Caco-2 (cell line): ENCODE results near the gene XXYLT1. TPM values are rescaled to one million over a fixed set of nuclear protein-coding genes. Genes with fewer than 3 reads are reported as not detected.

ENCODE experiments used
- BruUV-seq: library from RNA; stranded (reverse); fragments of 400-500 nt; replicated peaks from 2 replicates; lab custom pipeline; 2021; lab: Mats Ljungman, UMichigan
- CTCF ChIA-PET: fragments of 300-600 bp; sonication (Branson Sonifier 250); formaldehyde crosslinking; loops from one replicate; lab custom pipeline; 2022; ENCODE audit warnings: antibody characterized with exemption; lab: Charles Lee
- POLR2A ChIA-PET: fragments of 300-600 bp; sonication (Branson Sonifier 250); formaldehyde crosslinking; loops from one replicate; lab custom pipeline; 2022; ENCODE audit warnings: antibody characterized with exemption; lab: Charles Lee
- DNase-seq, 2 experiments: peaks; one replicate each; pipeline versions ENCODE4 v3.0.0 to v3.0.0-alpha.2; 2020 to 2022
- H3K27me3 ChIP-seq: replicated peaks from 2 replicates; pipeline ENCODE4 v1.6.0; 2011; ENCODE audit warnings: low read length; ENCODE audit not compliant: control insufficient read depth, insufficient read depth
- H3K36me3 ChIP-seq: 2 replicates; pipeline ENCODE4 v1.5.1; 2011; ENCODE audit warnings: low read length; ENCODE audit not compliant: control insufficient read depth, insufficient read depth
- H3K4me1 ChIP-seq: fragments of 250-450 bp; sonication (Bioruptor Pico); 2 replicates; pipeline ENCODE4 v1.5.1; 2020; ENCODE audit warnings: mild to moderate bottlenecking
- H3K4me3 ChIP-seq: 2 replicates; pipeline ENCODE4 v1.5.1; 2011; ENCODE audit warnings: low read depth, mild to moderate bottlenecking, control low read depth, low read length
- H3K9me3 ChIP-seq: fragments of 250-450 bp; sonication (Bioruptor Pico); 2 replicates; pipeline ENCODE4 v1.5.1; 2020; ENCODE audit warnings: mild to moderate bottlenecking, moderate library complexity
- H3K27ac Mint-ChIP-seq: one replicate; pipeline ENCODE4 v1.8.0; 2022; ENCODE audit warnings: mixed read lengths; ENCODE audit not compliant: unreplicated experiment
- H3K27me3 Mint-ChIP-seq: one replicate; pipeline ENCODE4 v1.8.0; 2022; ENCODE audit warnings: mixed read lengths; ENCODE audit not compliant: insufficient read depth, unreplicated experiment
- H3K36me3 Mint-ChIP-seq: one replicate; pipeline ENCODE4 v1.8.0; 2022; ENCODE audit warnings: mild to moderate bottlenecking, mixed read lengths; ENCODE audit not compliant: insufficient read depth, unreplicated experiment
- H3K4me1 Mint-ChIP-seq: one replicate; pipeline ENCODE4 v1.8.0; 2022; ENCODE audit warnings: low read depth, mixed read lengths; ENCODE audit not compliant: unreplicated experiment
- H3K4me3 Mint-ChIP-seq: one replicate; pipeline ENCODE4 v1.8.0; 2022; ENCODE audit warnings: mild to moderate bottlenecking, moderate library complexity, mixed read lengths; ENCODE audit not compliant: unreplicated experiment
- H3K9me3 Mint-ChIP-seq: one replicate; pipeline ENCODE4 v1.8.0; 2022; ENCODE audit warnings: mixed read lengths; ENCODE audit not compliant: unreplicated experiment
- intact Hi-C: fragments of 100-400 bp; cut with micrococcal nuclease; formaldehyde crosslinking; loops from one replicate; pipeline ENCODE4 v1.10.0; 2022; ENCODE audit not compliant: unreplicated experiment
- total RNA-seq: library from RNA; stranded (reverse); gene quantifications from 2 replicates; pipeline ENCODE4 v1.2.3, GENCODE V29; 2022
- TF ChIP-seq, protein P1 (sequence below), 2 experiments: fragments of 200-600 bp in 1 of 2; IDR thresholded peaks; 1 replicate in 1 of 2; 2 replicates in 1 of 2; pipeline versions ENCODE4 v1.5.1 to v1.8.0; 2011 to 2022; ENCODE audit warnings: antibody characterized with exemption in 1 of 2, control low read depth in 1 of 2, inconsistent platforms in 1 of 2, low read depth in 1 of 2, low read length in 1 of 2, mild to moderate bottlenecking in 1 of 2, moderate library complexity in 1 of 2; ENCODE audit not compliant: insufficient read depth in 1 of 2, severe bottlenecking in 1 of 2, unreplicated experiment in 1 of 2

Gene XXYLT1
- total RNA-seq, 1 experiment from 2014 or later = 14.2 TPM

DNA sequence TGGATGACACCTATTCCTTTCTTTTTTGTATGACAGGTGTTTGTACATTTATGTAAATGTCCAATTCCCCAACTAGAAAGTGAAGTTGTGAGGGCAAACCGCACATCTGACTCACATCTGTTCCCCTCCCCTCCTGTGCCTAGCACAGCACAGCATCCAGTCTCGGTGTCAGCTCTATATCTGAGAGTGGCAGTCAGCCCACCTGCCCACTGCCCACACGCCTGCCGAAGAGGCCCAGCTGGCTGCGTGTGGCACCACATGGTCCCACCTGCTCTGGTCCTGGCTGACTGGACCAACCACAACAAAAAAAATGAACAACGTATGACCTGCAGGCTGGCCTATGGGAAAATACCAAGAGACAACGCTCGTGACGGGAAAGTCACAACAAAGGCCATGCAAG, 62.8 kb downstream of the XXYLT1 start:
- H3K4me1 ChIP-seq = no peaks in the 10 kb centered on the region
- no peaks in the 10 kb centered on the region for H3K9me3 ChIP-seq
- Mint-ChIP-seq H3K27me3 (no peaks in the 10 kb centered on the region), H3K27ac (no peak overlapping the region), H3K4me3 (no peak overlapping the region), H3K9me3 (no peaks in the 10 kb centered on the region), H3K4me1 (no peaks in the 10 kb centered on the region), H3K36me3 (no peaks in the 10 kb centered on the region)
- TF ChIP-seq, protein P1, sequence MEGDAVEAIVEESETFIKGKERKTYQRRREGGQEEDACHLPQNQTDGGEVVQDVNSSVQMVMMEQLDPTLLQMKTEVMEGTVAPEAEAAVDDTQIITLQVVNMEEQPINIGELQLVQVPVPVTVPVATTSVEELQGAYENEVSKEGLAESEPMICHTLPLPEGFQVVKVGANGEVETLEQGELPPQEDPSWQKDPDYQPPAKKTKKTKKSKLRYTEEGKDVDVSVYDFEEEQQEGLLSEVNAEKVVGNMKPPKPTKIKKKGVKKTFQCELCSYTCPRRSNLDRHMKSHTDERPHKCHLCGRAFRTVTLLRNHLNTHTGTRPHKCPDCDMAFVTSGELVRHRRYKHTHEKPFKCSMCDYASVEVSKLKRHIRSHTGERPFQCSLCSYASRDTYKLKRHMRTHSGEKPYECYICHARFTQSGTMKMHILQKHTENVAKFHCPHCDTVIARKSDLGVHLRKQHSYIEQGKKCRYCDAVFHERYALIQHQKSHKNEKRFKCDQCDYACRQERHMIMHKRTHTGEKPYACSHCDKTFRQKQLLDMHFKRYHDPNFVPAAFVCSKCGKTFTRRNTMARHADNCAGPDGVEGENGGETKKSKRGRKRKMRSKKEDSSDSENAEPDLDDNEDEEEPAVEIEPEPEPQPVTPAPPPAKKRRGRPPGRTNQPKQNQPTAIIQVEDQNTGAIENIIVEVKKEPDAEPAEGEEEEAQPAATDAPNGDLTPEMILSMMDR (IDR thresholded peaks at IDR 0.05; ENCODE audit: insufficient read depth in 1 of 2, low read depth in 1 of 2, low read length in 1 of 2, severe bottlenecking in 1 of 2, unreplicated experiment in 1 of 2) = no peak
- ChIA-PET POLR2A (no interaction called here), CTCF (no interaction called here)
- H3K4me3 ChIP-seq = no peak overlapping the region
- intact Hi-C loops = no loop called here
- BruUV-seq = no TSS peak
- H3K36me3 ChIP-seq = no peaks in the 10 kb centered on the region
- no peaks in the 10 kb centered on the region for H3K27me3 ChIP-seq
- DNase-seq = no peak

DNA sequence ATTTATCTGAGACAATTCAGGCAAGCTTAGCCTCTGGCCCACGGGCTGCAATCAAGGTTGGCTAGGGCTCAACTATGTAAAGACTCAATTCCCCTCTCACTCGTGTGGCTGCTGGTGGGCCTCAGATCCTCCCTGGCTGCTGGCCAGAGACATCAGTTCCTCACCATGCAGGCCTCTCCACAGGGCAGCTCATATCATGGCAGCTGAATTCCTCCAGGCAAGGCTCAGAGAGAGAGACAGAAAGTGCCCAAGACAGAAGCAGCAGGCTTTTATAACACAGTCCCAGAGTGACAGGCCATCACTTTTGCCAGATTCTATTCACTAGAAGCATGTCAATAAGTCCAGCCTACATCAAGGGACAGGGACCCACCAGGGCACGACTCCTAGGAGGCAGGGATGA, 63.2 kb downstream of the XXYLT1 start:
- no peak overlapping the region for H3K4me3 Mint-ChIP-seq
- intact Hi-C loops = no loop called here
- no peaks in the 10 kb centered on the region for H3K4me1 ChIP-seq
- no TSS peak for BruUV-seq
- no peaks in the 10 kb centered on the region for H3K27me3 ChIP-seq
- no peak for DNase-seq
- H3K9me3 Mint-ChIP-seq = no peaks in the 10 kb centered on the region
- no peaks in the 10 kb centered on the region for H3K36me3 Mint-ChIP-seq
- TF ChIP-seq, protein P1 (IDR thresholded peaks at IDR 0.05; ENCODE audit: insufficient read depth in 1 of 2, low read depth in 1 of 2, low read length in 1 of 2, severe bottlenecking in 1 of 2, unreplicated experiment in 1 of 2) = no peak
- H3K36me3 ChIP-seq = no peaks in the 10 kb centered on the region
- POLR2A ChIA-PET = no interaction called here
- no peaks in the 10 kb centered on the region for H3K9me3 ChIP-seq
- no peaks in the 10 kb centered on the region for H3K27me3 Mint-ChIP-seq
- no peak overlapping the region for H3K27ac Mint-ChIP-seq
- H3K4me3 ChIP-seq = no peak overlapping the region
- CTCF ChIA-PET = no interaction called here
- no peaks in the 10 kb centered on the region for H3K4me1 Mint-ChIP-seq

DNA sequence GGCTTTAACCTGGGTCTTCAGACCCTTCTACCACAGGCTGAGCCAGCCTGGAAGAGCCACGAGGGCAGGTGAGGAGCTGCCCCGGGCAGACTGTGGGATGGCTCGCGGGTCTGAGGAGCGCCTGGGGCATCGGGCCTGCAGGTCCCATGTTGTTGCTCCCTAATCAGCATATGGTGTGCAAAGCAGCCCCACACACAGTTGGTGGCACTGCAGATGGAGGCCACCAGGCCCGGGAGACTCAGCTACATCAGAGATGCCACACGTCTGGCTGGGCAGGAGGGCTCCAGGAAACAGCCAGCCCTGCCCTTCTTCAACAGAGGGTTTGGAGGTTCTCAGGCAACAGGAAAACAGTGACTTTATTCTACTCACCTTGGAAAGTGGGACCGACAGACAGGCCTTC, 63.9 kb downstream of the XXYLT1 start:
- POLR2A ChIA-PET = no interaction called here

More for the DNA sequence above, 63.9 kb downstream of the XXYLT1 start:
- TF ChIP-seq, protein P1 (IDR thresholded peaks at IDR 0.05; ENCODE audit: insufficient read depth in 1 of 2, low read depth in 1 of 2, low read length in 1 of 2, severe bottlenecking in 1 of 2, unreplicated experiment in 1 of 2) = no peak
- Histone ChIP-seq H3K4me1 (no peaks in the 10 kb centered on the region), H3K36me3 (no peaks in the 10 kb centered on the region), H3K9me3 (no peaks in the 10 kb centered on the region), H3K27me3 (no peaks in the 10 kb centered on the region), H3K4me3 (no peak overlapping the region)
- Mint-ChIP-seq H3K27me3 (no peaks in the 10 kb centered on the region), H3K4me1 (no peaks in the 10 kb centered on the region), H3K9me3 (no peaks in the 10 kb centered on the region), H3K4me3 (no peak overlapping the region), H3K27ac (no peak overlapping the region), H3K36me3 (no peaks in the 10 kb centered on the region)
- intact Hi-C loops = no loop called here
- CTCF ChIA-PET = no interaction called here
- no TSS peak for BruUV-seq
- DNase-seq = no peak
